ENCODE results near the gene SPIRE1.

Gene SPIRE1

GRCh38 chr18:12445554-12445953 is 212.4 kb downstream of the SPIRE1 start:
- no peak for DNase-seq (ENCODE audit: low read depth)

- no peak for DNase-seq (ENCODE audit: low read depth)
Observed at GRCh38 chr18:12443551-12443950, 214.4 kb downstream of the SPIRE1 start.

GRCh38 chr18:12442946-12443345 is 215.0 kb downstream of the SPIRE1 start:
- DNase-seq (ENCODE audit: low read depth), result no peak

GRCh38 chr18:12441475-12442034 is 216.4 kb downstream of the SPIRE1 start:
- DNase-seq (ENCODE audit: low read depth), result no peak

GRCh38 chr18:12438257-12438656 is 219.7 kb downstream of the SPIRE1 start:
- no peak for DNase-seq (ENCODE audit: low read depth)

- DNase-seq (ENCODE audit: low read depth), result no peak
Observed at GRCh38 chr18:12435867-12436266, 222.0 kb downstream of the SPIRE1 start.

- DNase-seq (ENCODE audit: low read depth), result no peak
Observed at GRCh38 chr18:12434541-12434929, 223.4 kb downstream of the SPIRE1 start.

GRCh38 chr18:12433829-12434540 is 223.9 kb downstream of the SPIRE1 start:
- DNase-seq (ENCODE audit: low read depth), result no peak

- no peak for DNase-seq (ENCODE audit: low read depth)
Observed at GRCh38 chr18:12432881-12433280, 225.0 kb downstream of the SPIRE1 start.

- no peak for DNase-seq (ENCODE audit: low read depth)
Observed at GRCh38 chr18:12432196-12432595, 225.7 kb downstream of the SPIRE1 start.

- DNase-seq (ENCODE audit: low read depth), result no peak
Observed at GRCh38 chr18:12431561-12431960, 226.3 kb downstream of the SPIRE1 start.

- DNase-seq (ENCODE audit: low read depth), result no peak
Observed at GRCh38 chr18:12430137-12430990, 227.5 kb downstream of the SPIRE1 start.

GRCh38 chr18:12429556-12429955 is 228.4 kb downstream of the SPIRE1 start:
- no peak for DNase-seq (ENCODE audit: low read depth)

- DNase-seq (ENCODE audit: low read depth), result no peak
Observed at GRCh38 chr18:12428923-12429322, 229.0 kb downstream of the SPIRE1 start.

- DNase-seq (ENCODE audit: low read depth), result no peak
Observed at GRCh38 chr18:12426924-12427323, 231.0 kb downstream of the SPIRE1 start.

- no peak for DNase-seq (ENCODE audit: low read depth)
Observed at GRCh38 chr18:12424252-12424651, 233.7 kb downstream of the SPIRE1 start.

GRCh38 chr18:12423820-12424219 is 234.1 kb downstream of the SPIRE1 start:
- DNase-seq (ENCODE audit: low read depth), result no peak

- DNase-seq (ENCODE audit: low read depth), result no peak
Observed at GRCh38 chr18:12423393-12423792, 234.5 kb downstream of the SPIRE1 start.

- DNase-seq (ENCODE audit: low read depth), result no peak
Observed at GRCh38 chr18:12422936-12423335, 235.0 kb downstream of the SPIRE1 start.

GRCh38 chr18:12421732-12422131 is 236.2 kb downstream of the SPIRE1 start:
- no peak for DNase-seq (ENCODE audit: low read depth)

GRCh38 chr18:12420821-12421421 is 237.0 kb downstream of the SPIRE1 start:
- DNase-seq (ENCODE audit: low read depth), result no peak

GRCh38 chr18:12417687-12418086 is 240.2 kb downstream of the SPIRE1 start:
- DNase-seq (ENCODE audit: low read depth), result no peak

All from stimulated activated CD8-positive, alpha-beta memory T cell treated with anti-CD3 and anti-CD28 coated beads, Interleukin-4, amount 100 ng/mL, for 24 hours (primary cell).